HCEC 1CT (cell line): ENCODE results near the gene DIS3L2.
"Not testable (repeated sequence)": the region's sequence is repeated elsewhere in the genome, so short reads cannot be mapped to it uniquely, and the experiment has no call there.

Source experiments
- DNase-seq: peaks from one replicate; pipeline ENCODE4 v3.0.0-alpha.2; 2017

The DIS3L2 gene

DNA sequence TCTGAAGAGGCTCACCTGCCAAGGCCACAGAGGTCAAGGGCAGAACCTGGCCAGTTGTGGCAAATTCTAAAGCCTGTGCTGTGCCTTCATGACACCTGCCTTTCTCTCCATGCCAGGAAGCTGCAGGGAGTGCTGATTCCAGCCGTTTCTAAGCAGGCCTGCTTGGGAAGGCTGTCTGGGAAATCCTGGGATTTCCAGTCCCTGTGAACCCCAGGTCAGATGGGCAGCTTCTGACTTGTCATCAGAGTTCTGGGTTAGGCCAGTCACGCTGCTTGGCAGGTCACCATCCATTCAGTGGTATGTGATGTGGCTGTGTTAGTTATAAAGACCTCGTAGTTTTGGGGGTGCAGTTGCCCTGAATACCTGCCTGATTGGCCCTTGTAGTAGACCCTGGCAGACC, 346.3 kb downstream of the DIS3L2 start:
- DNase-seq = no peak

DNA sequence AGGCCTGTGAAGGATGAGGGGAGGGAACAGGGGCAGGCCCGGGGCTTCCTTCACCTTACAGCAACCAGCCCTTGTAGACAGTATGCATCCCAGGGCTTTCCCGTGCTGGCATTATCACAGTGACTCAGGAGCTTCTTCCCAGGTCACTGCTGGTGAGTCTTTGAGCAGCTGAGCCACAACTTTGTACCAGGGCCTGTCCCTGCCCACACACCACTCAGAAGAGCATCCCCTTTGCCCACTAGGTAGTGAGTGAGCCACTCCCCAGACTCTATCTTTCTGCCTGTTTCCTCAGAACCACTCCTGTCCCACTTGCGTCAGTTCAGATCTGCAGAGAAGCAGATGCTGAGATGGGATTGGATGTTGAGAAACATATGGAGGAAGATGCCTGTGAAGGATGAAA, 347.5 kb downstream of the DIS3L2 start:
- no peak for DNase-seq

DNA sequence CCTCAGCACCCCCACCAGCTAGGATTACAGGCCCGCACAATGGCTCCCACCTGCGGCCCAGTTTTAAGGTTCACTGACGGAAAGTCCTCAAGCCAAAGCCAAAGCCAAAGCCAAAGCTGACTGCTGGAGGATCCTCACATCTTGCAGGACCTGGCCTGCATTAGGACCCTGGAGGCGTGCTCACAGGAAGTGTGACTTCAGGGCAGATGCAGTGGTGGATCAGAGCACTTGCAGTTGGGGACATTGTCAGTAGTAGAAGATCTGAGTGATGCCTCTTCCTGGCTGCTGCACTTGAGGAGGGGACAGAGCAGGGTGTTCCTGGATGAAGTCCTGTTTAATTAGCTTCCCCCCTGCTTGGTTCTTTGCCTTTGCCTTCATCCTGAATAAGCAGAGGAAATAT, 348.1 kb downstream of the DIS3L2 start:
- no peak for DNase-seq

DNA sequence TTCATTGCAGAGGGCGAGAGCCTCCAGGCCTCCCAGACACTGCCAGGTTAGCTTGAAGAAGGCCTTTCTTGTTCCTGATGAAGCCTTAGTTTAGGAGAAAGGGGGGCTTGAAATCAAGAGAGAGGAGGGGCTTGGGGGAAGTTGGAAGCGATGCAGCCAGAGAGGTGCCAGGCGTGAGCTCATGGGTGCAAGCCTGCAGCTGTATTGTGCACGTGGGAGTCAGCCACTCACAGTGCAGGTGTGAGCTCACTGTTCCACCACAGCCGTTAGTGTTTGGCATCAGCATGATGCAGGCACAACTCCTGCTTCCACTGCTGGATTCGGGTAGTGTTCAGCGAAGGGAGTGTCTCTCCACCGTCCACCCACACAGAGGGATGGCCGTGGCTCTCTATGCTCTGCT, 348.6 kb downstream of the DIS3L2 start:
- no peak for DNase-seq

DNA sequence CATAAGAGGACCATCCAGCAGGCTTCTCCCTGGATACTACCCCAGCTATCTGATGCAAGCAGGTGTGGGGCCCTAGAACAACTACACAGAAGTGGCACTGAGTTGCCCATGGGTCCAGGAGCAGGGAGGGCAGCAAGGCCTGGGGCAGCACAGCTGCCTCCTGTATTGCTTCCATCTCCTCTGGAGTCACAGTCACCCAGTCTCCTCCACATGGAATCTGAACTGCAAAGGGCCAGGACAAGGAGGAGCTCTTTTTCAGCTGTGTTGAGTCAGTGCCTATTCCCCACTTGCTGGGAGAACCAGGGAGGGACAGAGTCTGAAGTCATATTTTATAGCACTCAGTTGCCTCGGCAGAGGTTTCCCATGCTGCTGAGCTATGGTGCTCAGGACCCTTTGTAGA, 349.2 kb downstream of the DIS3L2 start:
- no peak for DNase-seq

DNA sequence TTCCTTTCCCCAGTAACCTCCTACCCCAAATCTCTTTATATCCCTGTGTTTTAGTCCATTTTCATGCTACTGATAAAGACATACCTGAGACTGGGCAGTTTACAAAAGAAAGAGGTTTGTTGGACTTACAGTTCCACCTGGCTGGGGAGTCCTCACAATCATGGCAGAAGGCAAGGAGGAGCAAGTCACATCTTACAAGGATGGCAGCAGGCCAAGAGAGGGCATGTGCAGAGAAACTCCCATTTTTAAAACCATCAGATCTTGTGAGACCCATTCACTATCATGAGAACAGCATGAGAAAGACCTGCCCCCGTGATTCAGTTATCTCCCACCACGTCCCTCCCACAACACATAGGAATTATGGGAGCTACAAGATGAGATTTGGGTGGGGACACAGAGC, 352.1 kb downstream of the DIS3L2 start:
- DNase-seq = not testable (repeated sequence)

DNA sequence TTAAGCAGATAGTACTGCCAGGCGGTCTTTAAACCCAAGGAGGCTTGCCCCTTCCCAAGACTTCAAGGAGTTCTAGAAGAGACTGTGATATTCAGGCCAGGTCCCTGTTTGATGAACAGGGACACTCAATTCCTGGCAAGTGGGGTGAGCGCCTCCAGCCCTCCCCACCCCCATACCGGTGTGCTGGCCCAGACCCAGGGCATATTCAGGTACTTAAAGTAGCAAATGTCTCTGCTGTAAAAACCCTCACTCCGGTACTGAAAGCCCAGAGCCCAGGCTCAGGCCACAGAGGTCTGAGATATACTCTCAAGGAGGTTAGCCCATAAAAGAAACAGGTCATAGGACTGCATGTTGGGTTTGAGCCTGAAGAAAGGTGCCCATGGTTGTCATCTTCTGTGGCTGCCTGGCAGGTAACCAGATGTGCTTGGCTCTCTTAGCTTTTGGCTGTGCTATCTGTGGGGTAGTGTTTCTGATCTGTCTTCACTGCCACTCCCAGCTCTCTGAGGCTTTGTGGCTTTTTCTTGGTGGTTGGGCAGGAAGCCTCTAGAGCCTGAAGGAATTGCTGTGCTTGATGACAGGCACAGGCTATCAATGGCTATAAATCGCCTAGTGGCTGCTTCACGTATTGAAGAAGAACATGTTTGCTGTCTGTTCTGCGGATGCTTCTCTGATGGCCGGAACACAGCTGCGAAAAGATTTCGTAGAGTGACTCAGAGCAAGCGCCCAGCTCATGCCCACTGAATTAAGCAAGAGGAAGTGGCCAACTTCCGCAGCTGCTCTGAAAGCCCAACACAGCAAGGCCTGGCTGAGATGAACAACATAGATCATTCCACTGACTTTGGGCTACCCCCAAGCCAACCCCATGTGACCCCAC, 353.8 kb downstream of the DIS3L2 start:
- DNase-seq = no peak

GRCh38 chr2:232315923-232316299, 354.4 kb downstream of the DIS3L2 start:
- DNase-seq = no peak

DNA sequence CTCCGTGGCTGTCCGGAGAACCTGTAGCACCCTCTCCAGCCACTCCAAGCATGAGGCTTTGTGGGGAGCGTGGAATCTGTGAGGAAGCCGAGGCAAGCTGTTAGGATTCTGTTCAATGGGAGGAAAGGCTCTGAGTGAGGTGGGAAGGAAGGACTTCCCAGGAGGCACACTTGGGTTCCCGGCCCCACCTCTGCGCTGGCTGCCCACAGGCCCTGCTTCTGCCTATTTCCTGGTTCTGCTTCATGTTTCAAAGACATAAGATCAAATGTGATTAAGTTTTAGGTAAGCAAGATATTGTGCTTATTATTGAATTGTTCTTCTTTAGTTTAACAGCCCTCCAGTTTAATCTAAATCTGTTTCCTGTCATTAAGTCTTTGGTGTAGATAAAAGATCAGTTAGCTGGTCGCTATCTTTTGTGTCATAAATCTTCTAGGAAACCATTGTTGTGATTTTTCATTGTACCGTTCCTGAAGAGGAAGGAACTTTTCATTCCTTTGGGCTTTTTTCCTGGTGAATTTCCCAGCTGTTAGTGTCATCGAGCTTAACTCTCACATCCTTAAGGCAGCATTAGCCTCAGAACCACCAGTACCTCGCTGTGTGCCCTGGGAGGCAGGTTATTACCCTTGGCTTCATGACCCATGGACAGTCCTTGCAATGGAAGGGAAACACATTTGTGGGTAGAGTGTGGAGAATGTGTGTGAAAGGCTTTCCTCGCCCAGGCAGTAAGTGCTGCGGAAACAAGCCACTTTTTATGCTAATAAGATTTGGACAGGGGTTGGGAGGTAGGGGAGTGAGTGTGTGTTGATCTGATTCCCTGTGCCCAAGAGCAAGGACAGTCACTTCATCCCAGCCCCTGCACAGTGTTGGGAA, 355.2 kb downstream of the DIS3L2 start:
- no peak for DNase-seq

GRCh38 chr2:232318169-232318855, 356.8 kb downstream of the DIS3L2 start:
- no peak for DNase-seq

DNA sequence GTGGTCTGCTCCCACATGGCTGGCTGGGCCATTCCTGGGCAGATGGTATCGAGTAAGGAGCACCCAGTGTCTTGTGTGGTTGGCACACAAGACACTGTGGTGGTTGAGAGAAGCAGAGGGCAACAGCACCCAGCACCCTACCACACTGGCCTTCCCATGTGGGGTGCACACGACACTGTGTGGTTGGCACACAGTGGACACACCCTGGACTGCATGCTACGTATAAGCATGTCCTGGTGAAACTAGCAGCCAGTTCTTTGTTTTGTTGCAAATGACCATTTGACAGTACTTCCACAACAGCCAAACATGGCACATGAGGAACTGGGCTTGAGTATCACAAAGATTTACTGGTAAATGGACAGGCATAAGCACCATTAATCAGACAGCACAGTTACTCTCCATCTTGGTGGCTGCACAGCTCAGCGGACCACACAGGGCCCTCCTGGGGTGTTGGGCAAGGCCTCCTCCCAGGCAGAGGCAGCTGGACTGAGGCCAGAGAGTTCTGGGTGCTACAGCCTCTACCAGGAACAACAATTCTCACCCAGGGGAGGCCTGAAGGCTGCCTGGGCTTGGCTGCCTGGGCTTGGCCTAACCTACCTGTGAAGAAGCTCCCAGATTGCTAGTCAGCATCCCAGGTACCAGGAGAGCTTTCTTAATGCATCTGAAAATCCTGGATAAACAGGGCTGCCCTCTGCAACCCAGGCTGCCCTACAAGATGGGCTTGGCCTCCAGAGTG, 357.7 kb downstream of the DIS3L2 start:
- DNase-seq = no peak

- no peak for DNase-seq
Measured at GRCh38 chr2:232319803-232320442, 358.4 kb downstream of the DIS3L2 start.

DNA sequence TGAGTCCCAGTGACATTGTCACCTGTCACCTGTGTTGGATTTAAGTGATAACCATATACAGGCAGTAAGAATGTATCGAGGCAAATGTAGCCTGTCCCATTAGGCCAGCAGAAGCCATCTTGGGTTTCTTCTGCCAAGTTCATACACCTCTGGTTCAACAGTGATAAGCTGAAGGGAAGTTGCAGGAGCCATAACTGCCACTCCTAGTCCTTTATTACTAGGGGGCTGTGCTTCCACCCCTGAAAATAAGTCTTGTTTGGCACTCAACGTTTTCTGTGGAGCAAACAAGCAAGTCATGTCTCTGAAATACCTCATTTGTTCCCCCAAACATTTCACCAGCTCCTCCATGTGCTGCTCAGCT, 358.9 kb downstream of the DIS3L2 start:
- DNase-seq = no peak

GRCh38 chr2:232321156-232321816, 359.8 kb downstream of the DIS3L2 start:
- DNase-seq = no peak

- DNase-seq = no peak
Measured at GRCh38 chr2:232321817-232322559, 360.5 kb downstream of the DIS3L2 start.

GRCh38 chr2:232322560-232323327, 361.2 kb downstream of the DIS3L2 start:
- DNase-seq = no peak

DNA sequence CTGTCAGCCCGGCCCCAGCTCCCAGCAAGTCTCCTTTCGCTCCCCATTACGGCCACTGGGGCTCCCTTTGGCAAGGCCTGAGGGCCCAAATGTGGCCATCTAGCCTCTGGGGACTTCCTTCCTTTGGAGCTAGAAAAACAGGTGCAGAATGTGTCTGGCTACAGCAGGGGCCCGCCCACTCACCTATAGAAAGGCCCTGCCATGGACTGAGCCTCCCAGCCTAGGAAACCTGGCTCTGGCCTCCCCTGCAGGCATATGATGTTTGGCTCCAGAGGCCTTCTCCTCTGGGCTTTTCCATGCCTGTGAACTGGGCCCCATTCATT, 361.8 kb downstream of the DIS3L2 start:
- no peak for DNase-seq

DNA sequence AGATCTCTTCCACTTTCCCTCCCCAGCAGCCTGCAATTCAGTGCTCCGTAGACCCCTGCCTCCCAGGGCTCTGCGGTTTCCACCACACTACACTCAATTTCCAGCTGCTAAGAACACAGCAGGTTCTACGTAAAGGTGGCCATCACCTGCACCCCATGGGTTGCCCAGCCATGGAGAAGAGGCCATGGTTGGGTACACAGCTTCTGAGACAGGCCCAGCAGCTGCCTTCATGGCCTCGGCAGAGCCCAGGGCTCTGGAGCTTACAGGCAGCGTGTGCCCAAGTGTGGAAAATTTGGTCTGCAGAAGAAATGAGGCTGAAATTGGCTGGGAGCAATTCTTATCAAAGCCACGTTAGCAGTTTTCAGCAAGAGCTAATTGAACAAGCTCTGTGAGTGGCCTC, 362.5 kb downstream of the DIS3L2 start:
- DNase-seq = not testable (repeated sequence)

DNA sequence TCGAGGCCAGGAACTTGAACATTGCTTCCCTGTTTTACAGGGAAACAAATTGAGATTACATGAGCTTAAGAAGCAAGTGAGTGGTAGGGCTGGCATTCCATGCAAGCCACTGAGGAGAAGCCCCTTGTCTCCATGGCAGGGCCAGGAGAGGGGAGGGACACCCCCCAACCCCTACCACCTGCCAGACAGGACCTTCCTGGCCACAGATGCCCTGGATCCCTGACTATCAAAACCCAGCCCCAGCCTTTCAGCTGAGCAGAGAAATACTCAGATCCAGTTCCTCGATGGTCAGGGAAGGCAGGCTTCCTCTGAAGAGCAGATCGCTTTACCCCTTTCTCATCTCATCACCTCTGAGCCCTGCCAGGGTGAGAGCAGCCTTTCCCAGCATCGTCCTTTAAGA, 363.3 kb downstream of the DIS3L2 start:
- no peak for DNase-seq
